Measurements from ENCODE around the gene PITRM1.
"Not testable (repeated sequence)": the region's sequence is repeated elsewhere in the genome, so short reads cannot be mapped to it uniquely, and the experiment has no call there.

- not testable (repeated sequence) for TF ChIP-seq CTCF (IDR thresholded peaks at IDR 0.05; ENCODE audit: insufficient read depth, low read length); REST (IDR thresholded peaks at IDR 0.05; ENCODE audit: insufficient replicate concordance, low read depth)
Measured at GRCh38 chr10:3187229-3187628, 14.6 kb upstream of the PITRM1 start.
